IPS DF 4.7 (cell line): ENCODE measurements around the gene FUT2.
"Not testable (repeated sequence)": the region's sequence is repeated elsewhere in the genome, so short reads cannot be mapped to it uniquely, and the experiment has no call there.

Experiments used
- DNase-seq: peaks from one replicate; pipeline ENCODE4 v3.0.0-alpha.2; 2013; ENCODE audit warnings: low spot score; ENCODE audit errors: extremely low read depth

Gene FUT2

DNA sequence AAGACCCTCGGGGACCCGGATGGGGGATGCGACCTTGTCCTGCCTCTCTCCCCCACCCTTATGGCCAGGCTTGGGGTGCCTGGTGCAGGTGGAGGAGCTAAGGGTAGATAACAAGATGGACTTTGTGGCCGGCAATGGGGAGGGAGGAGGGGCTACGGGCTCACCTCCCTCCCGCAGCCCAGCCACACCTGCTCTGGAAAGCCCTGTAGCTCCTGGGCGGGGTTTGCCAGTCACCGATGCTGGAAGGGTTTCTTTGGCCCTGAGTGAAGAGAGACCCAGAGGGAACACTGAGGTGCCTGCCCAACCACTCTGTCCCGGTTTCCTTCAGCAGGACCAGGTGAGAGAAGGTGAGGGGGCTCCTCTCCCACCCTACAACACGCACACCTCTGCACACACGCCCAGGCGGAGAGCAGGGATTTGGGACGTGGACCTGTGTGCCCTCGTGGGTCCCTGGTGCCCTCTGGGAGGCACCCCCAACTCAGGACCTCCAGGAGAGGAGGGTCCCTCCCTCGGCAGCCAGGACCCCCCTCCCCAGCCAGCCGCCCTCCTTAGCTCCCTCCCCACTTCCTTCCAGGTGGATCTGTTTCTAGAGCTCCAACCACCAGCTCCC is at the start of gene FUT2:
FUT2 (plus strand) TSS at position 229 of the 610 bp plus-strand sequence. CDS start 6,986 bp downstream, outside the sequence.
- DNase-seq, result no peak

DNA sequence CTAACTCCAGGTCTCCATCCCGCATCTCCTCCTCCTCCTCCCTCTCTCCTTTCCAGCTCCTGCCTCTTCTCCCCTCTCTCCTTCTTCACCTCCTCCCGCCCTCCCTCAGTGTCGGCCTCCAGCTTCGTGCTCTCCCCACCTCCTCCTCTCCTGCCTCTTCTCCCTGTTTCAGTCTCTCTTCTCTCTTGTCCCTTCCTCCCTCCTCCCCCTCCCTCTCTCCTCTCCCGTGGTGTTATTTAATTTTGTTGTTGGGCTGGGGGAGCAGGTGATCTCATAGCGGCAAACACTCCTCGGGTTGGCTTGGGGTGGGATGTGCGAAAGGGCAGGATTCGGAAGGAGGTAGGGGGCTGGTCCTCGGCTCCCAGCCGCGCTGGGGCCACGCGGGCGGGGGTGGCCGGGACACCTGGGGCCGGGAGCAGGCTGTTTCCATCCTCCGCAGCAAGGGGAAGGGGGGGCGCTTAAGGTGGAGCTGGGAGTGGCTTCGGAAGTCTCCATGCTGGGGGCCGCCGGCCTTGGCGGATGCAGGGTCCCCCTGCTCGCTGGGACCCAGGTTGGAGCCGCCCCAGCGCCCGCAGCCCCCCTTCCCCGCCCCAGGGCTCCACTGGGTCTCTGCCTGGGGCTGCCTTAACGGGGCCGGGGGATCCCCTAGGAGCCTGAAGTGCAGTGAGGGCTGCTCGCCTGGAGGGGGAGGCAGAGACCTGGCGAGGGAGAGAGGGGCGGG is 49.6 kb upstream of the FUT2 start, which contains the start of gene CA11:
CA11 (minus strand) TSS at position 187 of the 721 bp plus-strand sequence. CDS start 555 bp downstream, outside the sequence.
- DNase-seq, result no peak

DNA sequence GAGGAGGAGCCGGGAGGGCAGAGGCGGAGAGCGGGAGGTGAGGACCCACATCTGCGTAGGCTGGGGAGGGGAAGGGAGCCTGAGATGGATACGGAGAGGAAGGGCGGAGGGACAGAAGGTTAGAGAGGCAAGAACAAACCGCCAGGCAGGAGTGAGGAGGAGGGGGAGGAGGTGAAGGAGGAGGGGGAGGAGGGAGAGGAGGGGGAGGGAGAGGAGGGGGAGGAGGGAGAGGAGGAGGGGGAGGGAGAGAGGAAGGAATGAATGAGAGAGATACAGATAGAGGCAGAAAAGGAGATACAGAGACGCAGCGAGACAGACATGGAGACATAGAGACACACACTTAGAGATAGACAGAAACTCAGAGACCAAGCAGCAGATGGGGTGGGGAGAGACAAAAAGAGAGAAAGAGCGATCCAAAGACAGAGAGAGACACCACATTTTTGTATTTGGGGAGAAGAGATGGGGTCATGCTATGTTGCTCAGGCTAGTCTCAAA is 49.0 kb upstream of the FUT2 start:
- no peak for DNase-seq

DNA sequence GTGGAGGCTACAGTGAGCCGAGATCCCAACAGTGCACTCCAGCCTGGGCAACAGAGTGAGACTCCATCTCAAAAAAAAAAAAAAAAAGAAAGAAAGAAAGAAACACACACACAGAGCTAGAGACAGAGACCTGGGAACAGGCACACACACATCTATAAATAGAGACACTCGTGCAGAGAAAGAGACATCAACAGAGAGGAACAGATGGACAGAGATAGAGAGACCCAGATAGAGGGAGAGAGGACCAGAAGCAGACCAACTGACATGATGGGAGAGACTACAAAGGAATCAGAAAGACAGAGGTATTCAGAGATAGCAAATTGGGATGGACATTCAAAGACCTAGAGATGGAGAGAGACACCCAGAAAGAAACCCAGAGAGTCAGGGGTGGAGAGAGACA is 47.6 kb upstream of the FUT2 start:
- DNase-seq, result no peak

DNA sequence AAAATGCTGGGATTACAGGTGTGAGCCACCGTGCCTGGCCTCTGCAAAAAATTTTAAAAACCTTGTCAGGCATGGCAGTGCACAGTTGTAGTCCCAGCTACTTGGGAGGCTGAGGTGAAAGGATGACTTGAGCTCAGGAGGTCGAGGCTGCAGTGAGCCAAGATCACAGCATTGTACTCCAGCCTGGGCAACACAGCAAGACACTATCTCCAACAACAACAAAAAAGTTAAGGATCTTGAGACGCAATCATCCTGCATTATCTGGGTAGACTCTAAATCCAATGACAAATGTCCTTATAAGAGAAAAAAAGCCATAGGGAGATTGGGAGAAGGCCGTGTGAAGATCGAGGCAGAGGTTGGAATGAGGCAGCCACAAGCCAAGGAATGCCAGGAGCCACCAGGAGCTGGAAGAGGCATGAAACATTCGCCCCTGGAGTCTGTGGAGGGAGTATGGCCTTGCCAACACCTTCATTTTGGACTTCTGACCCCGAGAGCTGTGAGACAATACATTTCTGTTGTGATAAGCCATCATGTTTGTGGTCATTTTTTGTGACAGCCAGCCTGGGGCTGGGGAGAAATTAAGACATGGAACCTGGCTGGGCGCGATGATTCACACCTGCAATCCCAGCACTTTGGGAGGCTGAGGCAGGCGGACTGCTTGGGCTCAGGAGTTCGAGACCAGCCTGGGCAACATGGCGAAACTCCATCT is 44.6 kb upstream of the FUT2 start:
- no peak for DNase-seq

DNA sequence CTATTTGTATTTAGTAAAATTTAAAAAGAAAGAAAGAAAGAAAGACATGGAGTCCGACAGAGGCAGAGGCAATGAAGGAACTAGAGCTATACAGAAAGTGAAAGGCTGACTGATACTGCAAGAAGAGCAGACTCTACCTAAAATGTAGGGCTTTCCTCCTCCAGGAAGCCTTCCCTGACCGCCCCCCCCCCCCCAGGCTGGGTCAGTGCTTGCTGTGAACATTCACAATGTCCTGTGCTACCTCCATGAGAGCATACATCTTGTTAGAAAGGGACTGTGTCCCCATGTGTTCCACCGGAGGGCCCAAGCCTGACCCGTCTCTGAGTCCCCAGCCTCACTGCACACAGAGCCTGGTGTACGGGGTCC is 44.1 kb upstream of the FUT2 start:
- DNase-seq, result no peak

DNA sequence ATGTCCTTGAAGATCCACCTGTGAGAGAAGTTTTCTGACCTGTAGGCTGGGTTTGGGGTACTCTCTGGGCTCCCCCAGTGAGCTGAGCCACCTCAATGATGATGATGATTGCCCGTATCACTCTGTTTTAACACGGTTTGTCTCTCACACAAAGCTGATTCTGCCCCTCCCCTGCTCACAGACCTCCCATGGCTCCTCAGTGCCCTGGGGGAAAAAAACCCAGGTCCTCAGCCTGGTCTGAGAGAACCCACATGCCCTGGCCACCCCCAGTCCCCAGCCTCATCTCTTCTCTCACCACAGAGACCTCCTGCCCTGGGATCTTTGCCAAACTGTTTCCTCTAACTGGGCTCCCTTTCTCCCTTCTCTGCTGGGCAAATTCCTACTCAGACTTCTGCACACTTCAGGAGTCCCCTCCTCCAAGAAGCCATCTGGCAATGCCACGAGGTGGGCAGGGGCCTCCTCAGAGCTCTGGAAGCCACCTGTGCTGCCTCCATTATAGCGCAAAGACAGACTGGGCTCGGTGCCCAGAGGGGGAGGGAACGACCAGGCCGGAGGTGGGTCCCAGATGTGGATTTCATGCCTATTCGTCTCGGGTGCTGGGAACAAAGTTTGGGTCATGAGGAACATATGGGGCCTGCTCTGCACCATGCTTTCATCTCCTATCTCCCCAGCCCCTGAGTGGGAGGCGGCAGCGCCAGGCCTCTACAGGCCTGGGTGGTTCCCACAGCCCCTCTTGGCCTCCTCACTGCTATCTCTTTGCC is 41.3 kb upstream of the FUT2 start:
- no peak for DNase-seq

DNA sequence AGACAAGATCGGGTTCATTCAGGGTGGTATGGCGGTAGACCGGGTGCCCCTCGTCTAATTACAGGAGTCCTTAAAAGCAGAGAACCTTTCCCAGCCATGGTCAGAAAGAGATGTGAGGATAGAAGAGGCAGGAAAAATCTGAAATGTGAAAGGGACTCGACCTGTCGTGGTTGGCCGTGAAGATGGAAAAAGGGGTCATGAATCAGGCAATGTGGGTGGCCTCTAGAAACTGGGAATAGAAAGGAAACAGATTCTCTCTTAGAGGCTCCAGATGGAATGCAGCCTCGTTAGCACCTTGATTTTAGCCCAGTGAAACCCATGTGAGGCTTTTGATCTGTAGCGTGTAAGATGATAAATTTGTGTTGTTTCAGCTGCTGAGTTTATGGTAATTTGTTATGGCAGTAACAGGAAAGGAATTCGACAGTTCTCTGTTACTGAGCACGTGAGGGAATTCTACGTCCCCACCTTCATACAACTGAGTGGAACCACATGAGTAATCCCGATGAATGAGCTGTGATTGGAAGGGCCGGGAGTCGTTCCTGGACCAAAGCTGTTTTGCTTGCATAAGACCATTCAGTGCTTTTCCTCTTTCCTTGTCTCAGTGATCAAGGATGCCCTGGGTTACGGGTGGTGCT is 38.8 kb upstream of the FUT2 start:
- DNase-seq, result no peak

DNA sequence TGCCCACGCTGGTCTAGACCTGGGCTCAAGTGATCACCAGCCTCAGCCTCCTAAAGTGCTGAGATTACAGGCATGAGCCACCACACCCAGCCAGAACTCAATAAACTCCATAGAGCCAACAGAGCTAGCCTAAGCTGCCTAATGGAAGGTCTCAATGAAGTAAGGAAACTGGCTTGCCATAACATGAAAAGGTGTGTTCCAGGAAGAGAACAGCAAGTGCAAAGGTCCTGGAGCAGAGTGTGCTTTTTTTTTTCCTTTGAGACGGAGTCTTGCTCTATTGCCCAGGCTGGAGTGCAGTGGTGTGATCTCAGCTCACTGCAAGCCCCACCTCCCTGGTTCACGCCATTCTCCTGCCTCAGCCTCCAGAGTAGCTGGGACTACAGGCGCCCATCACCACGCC is 37.9 kb upstream of the FUT2 start:
- not testable (repeated sequence) for DNase-seq

DNA sequence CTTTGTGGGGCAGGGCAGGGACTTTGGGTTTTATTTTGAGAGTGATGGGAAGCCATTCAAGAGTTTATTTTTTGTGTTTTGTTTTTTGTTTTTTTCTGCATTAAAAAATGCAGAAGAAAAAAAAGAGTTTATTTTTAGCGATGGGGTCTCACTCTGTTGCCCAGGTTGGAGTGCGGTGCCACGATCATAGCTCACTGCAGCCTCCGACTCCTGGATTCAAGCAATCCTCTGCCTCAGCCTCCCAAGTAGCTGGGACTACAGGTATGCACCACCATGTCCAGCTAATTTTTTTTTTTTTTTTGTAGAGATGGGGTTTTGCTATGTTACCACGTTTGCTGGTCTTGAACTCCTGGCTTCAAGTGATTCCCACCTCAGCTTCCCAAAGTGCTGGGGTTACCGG is 37.3 kb upstream of the FUT2 start:
- DNase-seq, result no peak

DNA sequence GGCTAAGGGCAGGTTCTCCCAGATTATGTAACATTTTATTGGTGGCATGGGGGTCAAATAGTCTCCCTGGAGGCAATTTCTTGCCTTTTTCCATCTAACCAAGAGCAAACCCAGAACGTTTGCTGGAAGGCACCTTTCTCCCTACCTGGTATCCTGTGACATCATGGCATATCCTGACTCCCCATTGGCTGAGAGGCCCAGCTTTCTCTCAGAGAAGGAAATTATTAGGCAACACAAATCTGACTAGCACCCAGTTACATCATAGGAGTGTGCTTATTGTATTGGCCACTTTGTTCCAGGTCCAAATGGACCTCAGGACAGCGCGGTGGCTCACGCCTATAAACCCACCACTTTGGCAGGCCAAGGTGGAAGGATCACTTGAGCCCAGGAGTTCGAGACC is 36.0 kb upstream of the FUT2 start:
- DNase-seq, result no peak

DNA sequence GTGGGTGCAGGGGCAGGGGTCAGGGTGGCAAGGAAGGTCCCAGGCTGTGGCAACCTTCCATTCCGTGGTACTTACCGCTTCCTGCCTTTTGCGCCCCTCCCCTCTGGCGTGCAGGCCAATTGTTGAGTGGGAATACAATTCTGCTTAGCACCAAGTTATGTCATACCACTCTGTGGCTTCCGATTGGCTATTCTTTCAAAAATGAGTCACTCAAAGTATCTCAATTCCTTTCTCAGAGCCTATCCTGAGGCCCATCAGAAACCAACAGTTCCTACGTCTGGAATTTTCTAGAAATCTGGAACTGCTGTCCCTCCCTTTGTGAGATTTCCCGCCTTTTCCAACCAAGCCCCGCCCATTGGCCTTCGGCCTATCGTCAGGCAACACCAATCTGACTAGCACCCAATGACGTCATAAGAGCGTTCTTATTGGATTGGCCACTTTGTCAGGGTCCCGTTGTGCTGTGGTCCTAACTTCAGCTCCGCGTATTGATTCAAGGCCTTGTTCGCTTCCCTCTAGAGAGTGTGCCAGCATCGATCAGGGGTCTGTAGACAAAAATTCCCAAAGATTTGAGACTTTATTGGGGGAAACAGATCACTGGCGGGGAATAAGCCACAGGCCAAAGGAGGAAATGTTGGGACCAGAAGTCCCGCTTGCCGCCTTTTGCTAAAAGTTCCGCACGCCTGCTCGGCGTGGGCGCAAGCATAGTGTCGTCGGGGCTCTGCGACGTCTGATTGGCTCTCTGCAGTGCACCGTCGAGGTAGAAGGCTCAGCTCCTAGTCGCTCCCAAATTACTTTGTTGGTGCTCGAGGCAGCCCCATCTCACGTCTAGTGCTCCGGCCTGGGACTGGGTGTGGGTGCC is 34.7 kb upstream of the FUT2 start:
- no peak for DNase-seq

DNA sequence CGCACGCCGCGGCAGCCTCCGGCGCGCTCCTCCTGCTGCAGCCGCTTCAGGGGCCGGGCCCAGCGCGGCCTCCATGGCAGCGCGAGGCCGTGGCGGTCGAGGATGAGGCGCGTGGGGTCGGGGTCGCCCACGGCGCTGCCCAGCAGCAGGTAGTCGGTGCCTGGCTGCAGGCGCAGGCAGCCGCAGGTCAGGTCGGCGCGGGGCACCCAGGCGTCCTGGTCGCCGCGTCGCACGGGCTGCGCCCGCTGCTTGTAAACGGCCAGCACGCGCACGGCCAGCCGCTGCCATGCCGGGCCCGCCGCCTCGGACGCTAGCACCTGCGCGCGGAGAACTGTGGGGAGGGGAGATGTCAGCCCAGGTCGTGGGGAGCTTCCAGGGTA is 34.1 kb upstream of the FUT2 start:
- DNase-seq, result no peak

DNA sequence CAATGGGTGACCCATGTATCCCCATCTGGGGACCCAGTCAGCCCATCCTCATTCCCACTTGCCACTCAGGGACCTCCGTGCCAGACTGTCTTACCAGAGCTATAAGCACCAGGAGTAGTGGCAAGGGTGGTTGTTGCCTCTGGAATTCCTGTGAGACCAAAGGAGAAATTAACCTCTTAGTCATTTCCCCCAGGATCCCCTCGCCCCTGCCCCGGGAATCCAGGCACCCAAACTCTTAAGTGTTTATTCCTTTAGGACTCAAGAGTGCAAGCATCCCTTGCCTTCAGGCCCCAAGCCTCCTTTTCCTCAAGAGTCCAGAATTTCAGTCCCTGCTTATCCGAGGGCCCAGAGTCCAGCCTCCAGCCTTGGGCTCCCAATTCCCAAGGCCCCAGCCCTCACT is 32.1 kb upstream of the FUT2 start:
- DNase-seq, result no peak

DNA sequence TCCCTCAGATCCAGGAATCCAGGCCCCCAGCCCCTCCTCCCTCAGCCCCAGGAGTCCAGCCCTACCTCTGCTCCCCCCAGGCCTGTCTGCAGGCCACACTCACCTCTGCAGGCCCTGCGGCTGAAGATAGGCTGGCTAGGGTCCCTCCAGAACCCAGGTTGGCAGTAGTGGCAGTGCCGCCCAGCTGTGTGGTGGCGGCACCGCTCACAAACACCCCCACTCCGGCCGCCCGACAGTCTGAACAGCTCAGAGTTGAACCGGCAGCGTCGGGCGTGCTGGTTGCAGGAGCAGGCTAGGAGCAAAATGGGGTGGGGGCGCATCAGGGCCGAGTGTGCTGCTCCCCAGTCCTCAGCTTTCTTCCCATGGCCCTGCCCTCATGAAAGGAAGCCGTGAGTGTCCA is 31.3 kb upstream of the FUT2 start:
- DNase-seq, result no peak

DNA sequence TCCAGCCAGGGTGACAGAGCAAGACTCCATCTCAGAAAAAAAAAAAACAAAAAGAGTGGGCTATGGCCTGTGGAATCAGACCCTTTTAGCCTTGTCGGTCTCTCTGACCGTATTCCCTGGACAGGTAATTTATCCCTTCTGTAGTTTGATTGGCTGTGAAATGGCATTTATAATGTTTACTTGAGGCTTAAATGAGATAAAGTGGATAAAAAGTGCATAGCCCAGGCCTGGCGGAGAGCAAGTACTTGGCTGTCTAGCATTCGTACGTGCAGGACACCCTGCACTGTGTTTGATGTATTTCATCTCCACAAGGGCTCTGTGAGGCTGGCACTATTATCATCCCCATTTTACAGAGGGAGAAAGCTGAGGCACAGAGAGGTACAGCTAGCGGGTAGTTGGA is 30.0 kb upstream of the FUT2 start:
- DNase-seq, result no peak

DNA sequence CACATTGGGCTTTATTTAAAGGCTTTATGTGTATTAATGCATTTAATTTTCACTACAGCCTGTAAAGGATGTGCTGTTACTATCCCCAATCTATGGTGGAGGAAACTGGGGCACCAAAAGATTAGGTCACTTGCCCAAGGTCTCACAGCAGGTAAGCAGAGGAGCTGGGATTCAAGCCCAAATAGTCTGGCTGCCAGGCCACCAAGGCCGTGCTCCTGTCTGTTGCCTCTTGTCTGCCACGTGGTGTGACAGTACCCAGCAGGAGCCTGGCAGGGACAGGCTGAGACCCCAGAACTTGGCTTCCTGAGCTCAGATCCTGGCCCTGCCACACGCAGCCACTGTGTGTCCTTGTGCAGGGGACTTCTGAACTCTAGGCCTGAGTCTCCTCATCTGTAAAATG is 27.4 kb upstream of the FUT2 start:
- no peak for DNase-seq

DNA sequence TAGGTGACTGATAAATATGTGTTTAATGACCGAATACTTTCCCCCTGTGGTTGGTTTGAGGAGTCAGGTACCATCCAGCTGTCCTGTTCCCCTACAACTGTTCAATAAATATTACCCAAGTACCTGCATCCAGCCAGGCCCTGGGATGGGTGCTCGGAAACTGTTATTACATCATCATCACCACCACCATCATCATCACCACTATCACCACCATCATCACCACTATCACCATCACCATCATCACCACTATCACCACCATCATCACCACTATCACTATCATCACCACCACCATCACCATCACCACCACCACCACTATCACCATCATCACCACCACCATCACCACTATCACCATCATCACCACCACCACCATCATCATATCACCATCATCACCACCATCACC is 27.0 kb upstream of the FUT2 start:
- DNase-seq, result no peak

DNA sequence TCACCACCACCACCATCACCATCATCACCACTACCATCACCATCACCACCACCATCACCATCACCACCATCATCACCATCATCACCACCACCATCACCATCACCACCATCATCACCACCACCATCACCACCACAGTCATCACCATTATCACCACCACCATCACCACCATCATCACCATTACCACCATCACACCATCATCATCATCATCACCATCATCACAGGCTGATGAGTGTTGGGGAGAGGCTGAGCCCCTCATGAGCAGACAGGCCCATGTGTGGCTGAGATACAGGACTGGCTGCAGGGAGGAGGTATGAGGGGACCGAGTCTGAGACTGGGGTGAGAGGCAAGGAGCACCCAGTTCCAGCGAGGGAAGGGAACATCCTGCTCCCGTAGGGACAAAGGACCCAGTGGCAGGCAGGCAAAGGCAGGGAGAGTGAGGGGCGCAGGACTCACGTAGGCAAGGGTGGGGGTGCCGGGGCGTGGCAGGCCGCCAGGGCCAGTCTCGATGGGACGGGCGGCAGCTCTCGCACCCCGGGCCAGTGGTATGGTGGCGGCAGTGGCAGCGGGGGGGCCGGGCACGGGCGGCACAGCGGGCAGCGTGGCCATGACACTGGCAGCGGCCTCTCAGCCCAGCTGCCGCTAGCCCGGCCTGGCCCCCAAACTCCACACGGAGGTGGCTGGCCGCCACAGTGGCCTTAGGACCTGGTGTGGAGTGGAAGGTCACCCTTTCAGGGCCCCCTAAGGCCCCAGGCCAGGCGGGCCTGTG is 25.7 kb upstream of the FUT2 start:
- DNase-seq, result no peak
